Activated CD4-positive, alpha-beta T cell treated with anti-CD3 and anti-CD28 coated beads for 4 hours (primary cell): ENCODE measurements around the gene TAF13.
"Not testable (repeated sequence)": the region's sequence is repeated elsewhere in the genome, so short reads cannot be mapped to it uniquely, and the experiment has no call there.

Experiments used
- DNase-seq, 2 donors: peaks; one replicate each; pipeline ENCODE4 v3.0.0-alpha.2; 2020

Gene TAF13

GRCh38 chr1:109091078-109091838, 15.5 kb upstream of the TAF13 start:
- no peak for DNase-seq

DNA sequence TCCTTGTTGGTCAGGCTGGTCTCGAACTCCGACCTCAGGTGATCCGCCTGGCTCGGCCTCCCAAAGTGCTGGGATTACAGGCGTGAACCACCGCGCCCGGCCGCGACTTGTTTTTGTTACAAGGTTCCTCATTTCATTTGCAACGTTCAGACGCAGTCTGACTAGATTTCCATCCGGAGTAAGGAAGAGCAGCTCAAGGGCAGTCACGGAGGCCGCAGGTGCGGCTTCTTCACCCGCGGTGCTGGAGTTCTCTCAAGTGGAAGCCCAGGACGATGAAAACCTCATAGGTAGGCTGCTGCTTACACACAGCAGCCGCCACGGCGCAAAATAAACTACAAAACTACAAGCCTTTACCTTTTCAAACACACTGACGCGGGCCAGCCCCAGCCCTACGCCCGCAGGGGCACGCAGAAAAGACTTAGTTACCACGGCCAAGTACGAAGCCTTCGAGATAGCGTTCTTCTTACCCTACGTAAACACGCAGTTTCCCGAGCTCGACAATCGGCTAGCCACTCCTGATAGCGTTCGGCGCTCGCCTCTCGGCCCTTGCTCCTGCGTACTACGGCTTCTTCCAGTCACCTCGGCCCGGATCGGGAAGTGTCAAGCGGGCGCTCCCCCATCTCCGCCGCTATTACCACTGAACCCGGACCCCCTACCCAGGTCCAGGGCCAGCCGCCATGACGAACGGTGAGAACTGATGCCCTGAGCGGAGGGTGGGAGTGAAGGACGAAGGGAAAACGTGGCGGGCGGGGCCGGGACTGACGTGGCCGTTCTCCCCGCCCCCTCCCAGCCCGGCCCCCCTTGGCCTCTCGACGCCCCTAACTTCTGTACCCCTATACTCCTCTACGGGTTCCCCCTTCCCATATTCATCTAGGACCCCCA, 14.6 kb upstream of the TAF13 start, which contains the start of gene TMEM167B:
Gene TMEM167B, plus strand, starts transcription at position 569 of the 882 bp plus-strand sequence. Its CDS starts 109 bp downstream, at position 678.
- peak; percentile 82 to 83 for DNase-seq

GRCh38 chr1:109089242-109090015, 13.6 kb upstream of the TAF13 start:
- peak in 1 of 2 donors; percentile 54 for DNase-seq

DNA sequence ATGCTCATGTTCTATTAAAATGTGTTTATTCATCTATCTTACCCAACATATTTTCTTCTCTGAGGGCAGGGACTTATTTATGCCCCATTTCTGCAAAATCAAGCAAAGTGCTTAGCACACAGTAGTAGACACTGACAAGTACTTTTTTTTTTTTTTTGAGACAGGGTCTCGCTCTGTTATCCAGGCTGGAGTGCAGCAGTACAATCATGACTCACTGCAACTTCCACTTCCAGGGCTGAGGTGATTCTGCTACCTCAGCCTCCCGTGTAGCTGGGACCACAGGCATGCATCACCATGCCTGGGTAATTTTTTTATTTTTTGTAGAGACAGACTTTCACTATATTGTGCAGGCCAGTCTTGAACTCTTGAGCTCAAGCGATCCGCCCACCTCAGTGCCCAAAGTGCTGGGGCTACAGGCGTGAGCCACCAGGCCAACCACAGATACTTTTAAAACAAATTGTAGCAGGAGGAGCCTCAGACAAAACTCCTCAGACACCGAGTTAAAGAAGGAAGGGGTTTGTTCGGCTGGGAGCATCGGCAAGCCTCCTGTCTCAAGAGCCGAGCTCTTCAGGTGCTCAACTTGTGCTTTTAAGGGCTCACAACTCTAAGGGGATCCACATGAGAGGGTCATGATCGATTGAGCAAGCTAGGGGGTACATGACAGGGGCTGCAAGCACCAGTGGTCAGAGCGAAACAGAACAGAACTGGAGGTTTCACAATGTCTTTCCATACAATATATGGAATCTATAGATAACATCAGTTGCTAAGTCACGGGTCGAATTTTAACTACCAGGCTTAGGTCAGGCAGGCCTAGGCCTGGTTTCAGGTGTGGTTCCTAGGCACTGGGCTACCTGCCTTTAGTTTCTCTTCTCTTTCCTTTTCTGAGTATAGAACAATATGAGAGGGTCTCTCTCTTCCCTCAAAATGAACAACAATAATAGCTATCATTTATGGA, 9.0 kb upstream of the TAF13 start:
- DNase-seq = no peak

DNA sequence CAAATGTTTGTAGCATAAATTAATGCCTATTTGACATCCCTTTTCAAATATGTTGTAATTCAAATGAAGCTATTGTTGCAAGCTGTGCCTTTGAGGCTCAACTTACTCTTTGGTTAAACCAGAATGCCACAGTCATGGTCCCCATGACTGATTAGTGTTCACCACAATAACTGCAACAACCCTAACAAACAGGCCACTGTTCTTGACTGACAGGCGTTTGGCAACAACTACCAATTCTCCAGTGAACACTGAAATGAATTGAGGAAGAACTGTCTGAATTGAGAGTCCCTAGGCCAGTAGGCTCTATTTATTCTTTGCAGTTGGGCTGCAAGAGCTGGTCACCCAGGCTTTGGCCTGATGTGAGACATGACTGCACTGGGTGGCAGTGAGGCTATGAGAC, 8.1 kb upstream of the TAF13 start:
- DNase-seq = no peak

GRCh38 chr1:109083501-109083900, 7.7 kb upstream of the TAF13 start:
- no peak for DNase-seq

DNA sequence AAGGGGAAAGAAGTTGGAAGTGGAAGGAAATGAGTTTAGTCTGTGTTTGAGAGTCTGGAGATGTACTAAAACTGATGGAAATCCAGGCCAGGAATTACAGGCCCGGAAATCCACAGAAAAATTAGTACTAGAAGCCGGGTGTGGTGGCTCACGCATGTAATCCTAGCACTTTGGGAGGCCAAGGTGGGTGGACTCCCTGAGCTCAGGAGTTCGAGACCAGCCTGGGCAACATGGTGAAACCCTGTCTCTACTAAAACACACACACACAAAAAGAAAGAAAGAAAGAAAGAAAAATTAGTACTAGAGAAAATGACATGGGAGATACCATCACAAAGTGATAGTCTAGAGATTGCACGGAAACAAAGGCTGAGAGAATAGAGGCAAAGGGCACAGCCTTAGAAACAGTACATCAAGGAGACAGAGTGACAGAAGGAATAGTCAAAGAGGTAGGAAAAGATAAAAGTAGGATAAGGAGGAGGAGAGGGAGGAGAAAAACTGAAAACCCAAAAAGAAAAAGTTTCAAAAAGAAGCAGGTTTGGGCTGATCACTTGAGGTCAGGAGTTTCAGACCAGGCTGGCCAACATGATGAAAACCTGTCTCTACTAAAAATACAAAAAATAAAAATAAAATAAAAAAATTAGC, 4.8 kb upstream of the TAF13 start:
- DNase-seq = no peak

GRCh38 chr1:109079240-109079622, 3.4 kb upstream of the TAF13 start:
- no peak for DNase-seq

DNA sequence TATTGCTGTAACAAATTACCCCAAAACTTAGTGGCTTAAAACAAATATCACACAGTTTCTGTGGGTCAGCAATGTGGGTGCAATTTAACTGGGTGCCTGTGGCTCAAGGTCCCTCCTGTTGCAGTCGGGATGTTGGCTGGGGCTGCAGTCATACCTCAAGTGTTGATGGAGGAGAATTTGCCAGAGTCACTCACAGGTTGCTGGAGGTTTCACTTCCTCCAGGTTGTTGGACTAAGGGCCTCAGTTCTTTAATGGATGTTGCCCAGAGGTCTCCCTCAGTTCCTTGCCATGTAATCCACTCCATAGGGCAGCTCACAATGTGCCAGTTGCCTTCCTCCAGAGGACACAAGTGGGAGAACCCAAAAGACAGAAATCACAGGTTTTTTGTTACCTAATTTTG, 2.5 kb upstream of the TAF13 start:
- no peak for DNase-seq

GRCh38 chr1:109069294-109069693, 6.5 kb downstream of the TAF13 start:
- no peak for DNase-seq

DNA sequence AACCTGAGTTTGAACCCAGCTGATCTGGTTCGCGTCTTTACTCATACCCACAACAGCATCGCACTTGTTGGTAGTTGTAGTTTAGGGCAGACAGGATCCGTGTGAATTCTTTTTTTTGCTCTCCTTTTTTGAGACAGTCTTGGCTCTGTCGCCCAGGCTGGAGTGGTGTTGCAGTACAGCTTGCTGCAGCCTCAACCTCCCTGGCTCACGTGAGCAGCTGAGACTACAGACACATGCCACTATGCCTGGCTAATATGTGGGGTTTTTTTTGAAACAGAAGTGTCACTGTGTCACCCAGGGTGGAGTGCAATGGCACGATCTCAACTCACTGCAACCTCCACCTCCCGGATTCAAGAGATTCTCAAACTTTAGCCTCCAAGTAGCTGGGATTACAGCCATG, 7.9 kb downstream of the TAF13 start:
- DNase-seq = no peak

DNA sequence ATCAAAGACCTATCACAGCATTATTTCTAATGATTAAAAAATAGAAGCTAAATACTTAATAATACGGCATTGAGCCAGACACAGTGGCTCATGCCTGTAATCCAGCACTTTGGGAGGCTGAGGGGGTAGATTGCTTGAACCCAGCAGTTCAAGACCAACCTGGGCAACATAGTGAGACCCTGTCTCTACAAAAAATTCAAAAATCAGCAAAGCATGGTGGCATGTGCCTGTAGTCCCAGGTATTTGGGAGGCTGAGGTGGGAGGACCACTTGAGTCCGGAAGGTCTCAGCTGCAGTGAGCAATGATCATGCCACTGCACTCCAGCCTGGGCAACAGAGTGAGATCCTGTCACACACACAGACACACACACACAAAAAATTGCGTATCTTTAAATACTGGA, 10.7 kb downstream of the TAF13 start:
- no peak for DNase-seq

- no peak for DNase-seq
Observed at GRCh38 chr1:109061183-109061582, 14.6 kb downstream of the TAF13 start.

GRCh38 chr1:109060707-109061106, 15.1 kb downstream of the TAF13 start:
- no peak for DNase-seq

GRCh38 chr1:109059026-109059425, 16.8 kb downstream of the TAF13 start:
- DNase-seq = no peak

DNA sequence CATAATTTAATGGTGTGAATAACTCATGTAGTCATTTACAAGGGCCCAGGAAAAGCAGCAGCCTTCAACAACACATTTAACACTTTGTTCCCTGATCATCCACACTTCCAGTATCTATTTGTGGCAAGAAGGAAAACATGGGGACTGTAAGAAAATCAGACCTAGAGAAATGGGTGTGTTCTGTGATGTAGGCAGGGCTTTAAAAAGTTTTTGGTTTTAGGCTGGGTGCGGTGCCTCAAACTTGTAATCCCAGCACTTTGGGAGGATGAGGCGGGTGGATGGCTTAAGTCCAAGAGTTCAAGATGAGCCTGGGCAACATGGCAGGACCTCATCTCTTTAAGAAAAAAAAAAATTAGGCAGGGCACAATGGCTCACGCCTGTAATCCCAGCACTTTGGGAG, 19.7 kb downstream of the TAF13 start:
- DNase-seq = no peak

DNA sequence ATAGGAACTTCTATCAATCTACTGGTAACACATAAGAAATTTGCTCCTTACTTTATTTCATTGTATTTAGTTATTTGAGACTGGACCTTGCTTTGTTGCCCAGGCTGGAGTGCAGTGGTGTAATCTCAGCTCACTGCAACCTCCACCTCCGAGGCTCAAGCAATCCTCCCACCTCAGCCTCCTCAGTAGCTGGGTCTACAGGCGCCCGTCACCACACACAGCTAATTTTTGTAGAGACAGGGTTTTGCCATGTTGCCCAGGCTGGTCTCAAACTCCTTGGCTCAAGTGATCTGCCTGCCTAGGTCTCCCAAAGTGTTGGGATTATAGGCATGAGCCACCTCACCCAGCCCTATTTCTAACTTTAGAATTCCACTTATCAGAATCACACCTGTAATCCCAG, 23.7 kb downstream of the TAF13 start:
- DNase-seq = not testable (repeated sequence)

DNA sequence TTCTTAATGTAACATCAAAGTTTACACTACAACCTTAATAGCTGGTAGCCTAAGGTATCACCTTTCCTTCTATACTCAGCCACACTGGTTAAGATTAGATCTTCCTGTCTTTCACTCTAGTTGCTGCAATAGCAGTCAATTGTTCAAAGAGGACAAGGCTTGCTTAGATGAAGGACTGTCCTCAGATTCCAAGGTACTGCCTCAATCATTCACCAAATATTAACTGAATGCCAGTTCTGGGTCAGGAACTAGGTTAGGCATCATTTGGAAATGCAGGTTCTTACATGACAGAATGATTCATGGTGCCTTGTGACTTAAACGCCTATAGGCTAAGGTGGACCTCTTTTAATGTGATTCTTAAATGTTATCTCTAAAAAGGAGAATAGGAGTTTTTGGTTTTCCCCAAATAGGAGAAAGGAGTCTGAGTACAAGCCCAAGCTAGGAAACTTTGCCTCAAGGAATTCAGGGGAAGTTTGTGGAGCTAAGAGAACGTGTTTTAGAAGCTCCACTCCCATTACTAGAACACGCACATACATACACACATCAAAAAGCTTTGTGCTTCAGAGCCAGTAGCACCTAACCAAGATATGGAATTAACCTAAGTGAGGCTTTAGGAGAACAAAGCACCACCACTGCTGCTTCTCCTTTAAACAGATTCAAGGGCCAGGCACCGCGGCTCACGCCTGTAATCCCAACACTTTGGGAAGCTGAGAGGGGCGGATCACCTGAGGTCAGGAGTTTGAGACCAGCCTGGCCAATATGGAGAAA, 25.4 kb downstream of the TAF13 start:
- no peak for DNase-seq

DNA sequence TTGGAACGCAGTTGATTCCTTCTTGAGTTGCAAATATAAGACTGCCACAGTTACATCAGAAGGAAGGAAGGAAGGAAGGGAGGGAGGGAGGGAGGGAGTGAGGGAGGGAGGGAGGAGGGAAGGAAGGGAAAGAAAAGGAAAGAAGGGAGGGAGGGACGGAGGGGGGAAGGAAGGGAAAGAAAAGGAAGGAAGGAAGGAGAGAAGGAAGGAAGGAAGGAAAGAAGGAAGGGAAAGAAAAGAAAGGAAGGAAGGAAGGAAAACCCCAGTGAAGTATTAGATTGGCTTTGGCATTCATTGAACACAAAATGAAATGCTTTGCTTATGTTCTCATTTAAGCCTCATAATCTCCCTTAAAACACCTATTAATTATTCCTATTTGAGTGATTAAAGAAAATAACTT, 27.5 kb downstream of the TAF13 start:
- no peak for DNase-seq

DNA sequence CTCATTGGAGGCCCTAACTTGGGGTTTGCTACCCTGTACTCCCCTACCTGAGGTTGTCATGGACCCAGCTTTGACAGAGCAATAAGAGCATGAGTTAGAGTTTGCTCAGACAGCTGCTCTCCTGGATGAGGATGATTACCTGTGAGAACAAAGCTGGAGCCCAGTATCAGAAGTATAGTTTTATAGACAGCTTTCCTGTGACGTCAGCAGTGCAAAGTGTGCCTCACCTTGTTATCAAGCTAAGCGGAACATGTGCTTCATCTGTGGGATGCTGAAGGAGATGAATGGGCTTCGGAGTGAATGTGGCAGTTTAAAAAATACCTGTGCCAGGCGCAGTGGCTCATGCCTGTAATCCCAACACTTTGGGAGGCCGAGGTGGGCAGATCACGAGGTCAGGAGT, 28.5 kb downstream of the TAF13 start:
- no peak for DNase-seq

- no peak for DNase-seq
Observed at GRCh38 chr1:109046671-109047070, 29.1 kb downstream of the TAF13 start.
